HG03064 (cell line): ENCODE results near the gene KRT78.

Experiments used
- ATAC-seq: cut with Tn5 transposase; IDR thresholded peaks from one replicate; pipeline ENCODE4 v1.9.1; 2021; ENCODE audit warnings: low read depth; ENCODE audit not compliant: unreplicated experiment

Gene KRT78

DNA sequence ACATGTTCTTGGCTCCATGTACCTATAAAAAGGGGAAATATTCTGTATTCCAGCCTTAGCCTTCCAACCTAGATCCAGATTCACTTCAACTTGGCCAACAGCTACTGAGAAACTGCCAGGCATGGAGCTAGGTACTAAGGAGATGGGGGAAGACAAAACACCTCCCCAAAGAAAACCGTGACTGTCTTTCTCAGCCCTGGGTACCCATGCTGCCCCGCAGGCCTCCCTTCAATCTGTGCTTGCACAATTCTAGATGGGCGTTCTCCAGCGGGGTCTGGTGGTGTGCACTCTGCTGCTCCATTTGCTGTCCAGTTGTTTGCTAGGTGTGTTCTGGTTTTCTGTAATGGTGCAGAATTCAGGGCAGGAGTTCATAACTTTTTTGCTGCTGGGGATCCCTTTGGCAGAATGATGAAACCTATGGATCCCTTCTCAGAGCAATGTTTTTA is 34.1 kb downstream of the KRT78 start:
- ATAC-seq, result no peak

DNA sequence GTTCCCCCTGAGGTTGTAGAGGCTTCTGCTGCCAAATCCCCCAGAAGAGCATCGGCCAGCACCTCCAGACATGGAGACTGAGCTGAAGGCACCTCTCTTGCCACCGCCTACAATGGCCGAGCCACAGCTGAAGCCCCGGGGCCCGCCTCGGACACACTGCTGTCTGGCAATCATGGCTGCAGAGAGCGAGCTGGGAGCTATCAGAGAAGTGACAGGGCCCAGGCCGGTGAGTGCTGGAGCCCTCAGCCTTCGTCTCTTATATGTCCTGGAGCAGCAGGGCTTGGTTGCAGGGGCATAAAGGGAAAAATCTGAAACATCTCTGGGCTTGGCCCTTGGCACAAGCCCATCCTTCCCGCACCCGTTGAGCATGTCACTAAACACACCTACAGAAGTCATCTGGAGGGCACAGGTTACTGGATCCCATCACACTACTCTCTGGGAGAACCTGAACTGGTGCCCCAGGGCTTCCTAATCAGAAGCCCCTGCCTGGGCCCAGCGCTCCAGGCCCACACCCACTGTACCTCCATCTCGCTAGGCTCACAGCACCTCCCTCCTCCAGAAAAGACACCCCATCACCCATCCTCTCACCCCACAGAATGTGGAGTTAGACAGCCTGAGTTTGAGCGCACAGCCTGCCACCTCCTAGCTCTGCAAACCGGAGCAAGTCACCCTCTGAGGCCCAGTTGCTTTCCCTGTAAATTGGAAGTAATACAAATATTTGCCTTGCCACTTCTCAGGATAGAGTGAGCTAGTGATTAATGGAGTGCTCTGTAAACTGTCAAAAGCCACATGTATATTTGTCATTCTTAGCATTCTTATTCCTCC is 34.7 kb downstream of the KRT78 start, which contains the start of gene KRT4:
Gene KRT4, minus strand, starts transcription at position 232 of the 825 bp plus-strand sequence. Its CDS starts 58 bp downstream, at position 174.
- ATAC-seq, result no peak

DNA sequence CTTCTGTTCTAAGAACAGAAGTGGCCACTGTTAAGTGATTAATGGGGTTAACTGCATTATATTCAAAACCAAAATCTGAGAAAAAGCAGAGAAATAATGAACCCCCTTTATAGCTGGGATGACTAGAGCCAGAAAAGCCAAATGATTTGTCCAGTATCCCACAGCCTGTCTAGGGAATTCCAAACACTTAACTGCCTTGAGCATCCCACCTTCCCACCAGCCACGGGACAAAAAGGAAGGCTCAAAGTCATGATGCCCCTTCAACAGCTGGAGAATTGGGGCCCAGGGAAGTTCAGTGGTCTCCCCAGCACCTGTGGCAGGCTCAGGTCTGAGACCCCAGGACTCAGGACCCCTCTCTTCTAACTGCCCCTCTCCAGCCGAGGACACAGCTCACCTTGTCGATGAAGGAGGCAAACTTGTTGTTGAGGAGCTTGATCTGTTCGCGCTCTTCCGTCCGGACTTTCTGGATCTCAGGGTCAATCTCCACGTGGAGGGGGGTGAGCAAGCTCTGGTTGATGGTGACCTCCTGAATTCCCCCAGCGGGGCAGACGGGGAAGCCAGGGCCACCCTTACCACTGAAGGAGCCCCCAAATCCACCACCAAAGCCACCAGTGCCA is 35.5 kb downstream of the KRT78 start:
- no peak for ATAC-seq

DNA sequence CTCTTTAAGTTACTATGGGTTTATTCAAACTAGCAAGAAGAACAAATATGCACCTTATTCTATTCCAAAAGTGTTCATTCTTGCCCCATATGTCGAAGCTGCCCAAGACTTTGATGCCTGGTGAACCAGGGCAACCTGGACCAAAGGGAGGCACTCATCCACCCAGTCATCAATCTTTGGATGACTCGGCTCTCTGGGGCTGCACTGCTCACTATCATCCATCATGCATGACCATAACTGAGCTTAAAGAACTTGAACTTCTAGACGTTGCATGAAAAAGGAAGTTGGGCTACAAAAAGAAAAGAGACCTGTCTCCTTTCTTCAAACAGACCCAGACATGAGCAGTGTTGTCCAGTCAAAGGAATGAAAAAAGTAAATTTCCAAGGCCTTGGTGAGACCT is 36.0 kb downstream of the KRT78 start:
- ATAC-seq, result no peak

DNA sequence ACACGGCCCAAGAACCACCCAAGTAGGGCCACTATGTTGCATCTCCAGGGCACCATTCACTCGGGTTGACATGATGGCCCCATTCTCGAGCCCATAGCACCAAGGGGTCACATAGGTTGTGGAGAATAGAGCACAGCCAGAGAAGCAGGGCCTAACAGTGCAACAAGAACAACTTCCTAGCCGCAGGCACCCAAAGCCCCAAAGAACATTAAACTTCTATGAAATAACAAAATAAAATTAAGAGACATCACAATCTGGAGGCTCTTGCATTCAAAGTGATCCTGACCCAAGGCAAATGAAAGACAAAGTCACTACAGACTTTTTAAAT is 36.8 kb downstream of the KRT78 start:
- no peak for ATAC-seq

DNA sequence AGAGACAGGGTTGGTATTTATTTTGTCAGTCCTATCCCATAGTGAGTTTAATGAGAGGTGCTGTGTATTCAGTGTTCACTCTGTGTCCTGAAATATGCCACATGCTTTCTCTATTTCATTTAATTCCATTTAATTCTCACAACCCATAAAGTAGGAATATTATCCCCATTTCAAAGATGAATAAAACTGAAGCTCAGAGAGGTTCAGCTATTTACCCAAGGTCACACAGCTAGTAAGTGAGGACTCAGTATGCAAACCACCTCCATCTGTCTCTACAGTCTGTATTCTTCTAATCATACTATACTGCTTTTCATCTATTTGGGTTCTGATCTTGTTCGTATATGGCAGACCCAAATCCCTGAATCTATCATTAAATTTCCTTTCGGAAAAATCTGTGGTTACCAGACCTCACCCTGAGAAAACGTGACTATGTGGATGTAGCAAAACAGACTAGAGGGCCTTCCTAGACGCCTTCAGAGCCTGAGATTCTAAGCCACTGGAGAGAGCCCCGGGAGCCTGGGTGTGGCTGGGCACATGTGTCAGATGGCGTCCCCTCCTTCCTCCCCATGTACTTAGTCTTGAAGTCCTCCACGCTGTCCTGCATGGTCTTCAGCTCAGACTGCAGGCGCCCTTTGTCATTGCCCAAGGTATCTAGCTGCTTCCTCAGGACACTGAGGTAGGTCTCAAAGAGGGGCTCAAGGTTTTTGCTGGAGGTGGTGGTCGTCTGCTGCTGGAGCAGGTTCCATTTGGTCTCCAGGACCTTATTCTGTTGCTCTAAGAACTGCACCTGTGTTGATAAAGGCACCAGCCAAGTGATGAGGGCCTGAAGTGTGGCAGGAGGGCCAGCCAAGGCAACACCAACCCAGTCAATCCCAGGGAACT is 37.4 kb downstream of the KRT78 start:
- no peak for ATAC-seq

DNA sequence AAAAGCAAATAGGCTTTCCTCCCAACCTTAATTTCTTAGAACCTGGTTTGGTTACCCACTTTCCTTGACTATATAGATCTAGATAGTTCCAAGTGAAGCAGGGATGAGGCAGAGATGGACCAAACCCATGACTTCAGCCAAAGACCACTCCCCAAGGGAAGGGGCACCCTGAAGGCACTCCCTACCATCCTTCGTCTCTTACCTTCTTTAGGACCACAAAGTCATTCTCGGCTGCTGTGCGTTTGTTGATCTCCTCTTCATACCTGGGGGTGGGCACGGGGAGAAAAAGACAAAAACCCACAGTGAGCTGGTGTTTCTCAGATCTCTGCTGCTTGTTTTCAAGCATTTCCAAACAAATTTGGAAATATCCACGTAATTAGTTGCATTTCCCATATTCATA is 38.2 kb downstream of the KRT78 start:
- ATAC-seq, result no peak

GRCh38 chr12:52809166-52809565 is 39.6 kb downstream of the KRT78 start:
- ATAC-seq, result no peak

- no peak for ATAC-seq
Measured at GRCh38 chr12:52808573-52809160, 40.1 kb downstream of the KRT78 start.

GRCh38 chr12:52807544-52808470 is 41.0 kb downstream of the KRT78 start:
- no peak for ATAC-seq

GRCh38 chr12:52806821-52807543 is 41.8 kb downstream of the KRT78 start:
- ATAC-seq, result no peak

DNA sequence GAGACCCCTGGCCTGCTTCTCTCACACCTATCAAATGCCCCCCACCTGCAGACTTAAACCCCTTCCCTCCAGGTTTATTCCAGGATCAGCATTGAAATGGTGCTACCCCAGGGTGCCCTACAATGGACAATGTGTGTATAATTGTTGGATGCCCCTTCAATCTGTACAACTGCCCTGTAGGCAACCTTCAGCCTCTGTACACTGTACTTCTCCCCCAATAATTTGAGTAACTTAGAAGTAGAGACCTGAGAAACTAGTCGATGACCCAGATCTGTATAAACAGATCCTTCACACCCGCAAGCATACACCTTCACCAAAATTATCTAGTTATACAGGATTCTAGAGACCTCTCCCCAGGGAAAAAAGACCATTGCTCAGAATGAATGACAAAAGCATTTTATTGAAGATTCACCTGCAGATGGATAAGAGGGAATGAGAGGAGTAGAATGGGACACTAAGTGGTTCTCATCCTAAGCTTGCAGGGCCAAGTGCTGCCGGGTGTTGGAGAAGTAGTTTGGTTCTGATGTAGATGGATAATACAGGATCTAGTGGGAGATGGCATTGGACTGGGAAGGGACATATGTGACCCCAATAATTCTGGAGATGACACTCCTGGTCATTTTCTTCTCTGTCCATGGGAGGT is 42.5 kb downstream of the KRT78 start:
- ATAC-seq, result no peak

- no peak for ATAC-seq
Measured at GRCh38 chr12:52805739-52806138, 43.1 kb downstream of the KRT78 start.

DNA sequence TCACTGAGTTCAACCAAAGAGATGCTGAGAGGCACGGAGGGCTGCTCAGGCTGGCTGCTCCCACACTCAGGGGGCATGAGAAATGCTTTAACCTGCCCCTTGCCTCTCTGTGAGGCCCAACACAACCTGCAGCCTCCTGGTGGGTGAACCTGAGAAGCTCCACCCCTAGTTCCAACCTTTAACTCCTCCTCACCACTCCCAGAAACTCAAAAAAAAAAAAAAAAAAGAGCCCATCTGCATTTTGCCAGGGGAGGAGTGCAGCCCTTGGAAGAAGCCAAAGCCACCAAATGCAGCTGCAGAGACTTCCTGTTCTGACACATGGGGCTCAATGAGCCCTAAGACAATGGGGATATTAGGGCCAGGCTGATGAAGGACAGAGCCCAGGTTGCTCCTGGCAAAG is 43.8 kb downstream of the KRT78 start:
- no peak for ATAC-seq

DNA sequence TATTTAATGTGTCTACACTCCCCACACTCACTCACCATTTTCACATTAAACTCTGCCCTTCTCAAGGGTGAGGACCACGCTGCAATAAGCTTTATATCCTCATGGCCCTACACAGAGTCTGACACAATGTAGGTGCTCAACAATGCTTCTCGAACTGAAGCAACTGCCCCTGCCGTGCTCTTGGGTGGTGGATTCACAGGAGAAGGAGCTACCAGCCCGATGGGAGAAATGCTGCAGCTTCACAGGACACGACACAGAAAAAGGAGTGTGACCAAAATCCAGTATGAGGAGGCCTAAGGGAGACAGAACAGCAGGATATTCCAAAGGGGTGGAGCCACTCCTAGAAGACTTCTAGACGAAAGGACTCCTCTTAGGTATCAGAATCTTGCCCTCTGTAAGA is 46.4 kb downstream of the KRT78 start:
- ATAC-seq, result no peak

DNA sequence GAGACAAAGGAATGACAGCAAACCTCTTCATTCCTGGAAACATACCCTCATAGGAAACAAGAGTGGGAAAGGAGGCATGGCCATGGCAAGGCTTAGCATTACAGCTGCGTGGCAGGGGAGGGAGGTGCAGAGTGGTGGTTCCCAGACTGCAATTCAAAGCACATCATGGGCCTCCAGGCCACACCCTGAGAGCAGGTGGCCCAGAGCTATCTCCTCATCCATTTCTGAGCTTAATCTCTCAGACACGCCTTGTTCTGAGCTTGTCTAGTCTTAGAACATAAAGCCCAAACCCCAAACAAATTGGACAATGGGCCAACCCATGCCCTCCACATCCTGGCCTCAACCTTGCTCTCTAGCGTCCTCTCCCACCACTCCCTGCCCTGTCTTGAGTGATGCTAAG is 47.0 kb downstream of the KRT78 start:
- ATAC-seq, result no peak

- ATAC-seq, result no peak
Measured at GRCh38 chr12:52800259-52800917, 48.4 kb downstream of the KRT78 start.
